GM23338 (cell line): ENCODE results near the gene OR52D1. TPM values are rescaled to one million over a fixed set of nuclear protein-coding genes. Genes with fewer than 3 reads are reported as not detected.

Experiments used
- ATAC-seq: fragments of 200-7000 bp; cut with Tn5 transposase; 3 replicates; pipeline ENCODE4 v1.9.1; 2020
- DNase-seq: peaks from one replicate; pipeline ENCODE4 v3.0.0-alpha.2; 2015; ENCODE audit warnings: low spot score
- H2AFZ ChIP-seq: fragments of 200-600 bp; sonication (generic); 2 replicates; pipeline ENCODE4 v1.8.0; 2016; ENCODE audit warnings: antibody characterized with exemption, mild to moderate bottlenecking, moderate library complexity
- H3F3A ChIP-seq: fragments of 200-600 bp; sonication (generic); replicated peaks from 2 replicates; pipeline ENCODE4 v1.8.0; 2017; ENCODE audit warnings: antibody characterized with exemption, mixed run types, low read depth
- H3K27ac ChIP-seq: fragments of 200-600 bp; sonication (generic); 2 replicates; pipeline ENCODE4 v1.6.1; 2016; ENCODE audit warnings: low read depth
- H3K27me3 ChIP-seq: fragments of 200-600 bp; sonication (generic); 2 replicates; pipeline ENCODE4 v1.8.0; 2016; ENCODE audit warnings: mild to moderate bottlenecking, mixed run types, moderate library complexity; ENCODE audit not compliant: insufficient read depth
- H3K36me3 ChIP-seq: fragments of 200-600 bp; sonication (generic); 2 replicates; pipeline ENCODE4 v1.8.0; 2016; ENCODE audit warnings: mild to moderate bottlenecking; ENCODE audit not compliant: insufficient read depth
- H3K4me1 ChIP-seq: fragments of 200-600 bp; sonication (generic); 2 replicates; pipeline ENCODE4 v1.8.0; 2016; ENCODE audit warnings: mild to moderate bottlenecking, moderate library complexity; ENCODE audit not compliant: insufficient read depth
- H3K4me2 ChIP-seq: fragments of 200-600 bp; sonication (generic); 2 replicates; pipeline ENCODE4 v1.7.1; 2017; ENCODE audit warnings: mixed run types
- H3K4me3 ChIP-seq: fragments of 200-600 bp; sonication (generic); 2 replicates; pipeline ENCODE4 v1.6.1; 2016; ENCODE audit warnings: mixed run types
- H3K79me2 ChIP-seq: fragments of 200-600 bp; sonication (generic); replicated peaks from 2 replicates; pipeline ENCODE4 v1.8.0; 2017; ENCODE audit warnings: mild to moderate bottlenecking; ENCODE audit not compliant: insufficient read depth
- H3K9me2 ChIP-seq: fragments of 200-600 bp; sonication (generic); 2 replicates; pipeline ENCODE4 v1.8.0; 2017; ENCODE audit not compliant: insufficient read depth
- H4K20me1 ChIP-seq: fragments of 200-600 bp; sonication (generic); replicated peaks from 2 replicates; pipeline ENCODE4 v1.8.0; 2017; ENCODE audit warnings: mild to moderate bottlenecking; ENCODE audit not compliant: insufficient read depth
- H3K27ac Mint-ChIP-seq: 2 replicates; pipeline ENCODE4 v1.8.0; 2020; ENCODE audit warnings: inconsistent platforms, mild to moderate bottlenecking, moderate library complexity, mixed read lengths
- H3K27me3 Mint-ChIP-seq: 3 replicates; pipeline ENCODE4 v1.8.0; 2022; ENCODE audit warnings: low read depth, mild to moderate bottlenecking, moderate library complexity, mixed read lengths, inconsistent platforms; ENCODE audit not compliant: insufficient read depth, poor library complexity
- H3K36me3 Mint-ChIP-seq: 3 replicates; pipeline ENCODE4 v1.8.0; 2021; ENCODE audit warnings: low read depth, mild to moderate bottlenecking, inconsistent platforms, moderate library complexity, mixed read lengths
- H3K4me1 Mint-ChIP-seq: 3 replicates; pipeline ENCODE4 v1.8.0; 2020; ENCODE audit warnings: mild to moderate bottlenecking, inconsistent platforms, mixed read lengths
- H3K4me3 Mint-ChIP-seq: 3 replicates; pipeline ENCODE4 v1.8.0; 2021; ENCODE audit warnings: moderate library complexity, mild to moderate bottlenecking, inconsistent platforms, mixed read lengths
- H3K9me3 Mint-ChIP-seq: 3 replicates; pipeline ENCODE4 v1.8.0; 2020; ENCODE audit warnings: moderate library complexity, mild to moderate bottlenecking, inconsistent platforms, mixed read lengths
- CREB1 ChIP-seq: fragments of 250-450 bp; sonication (Bioruptor Pico); IDR thresholded peaks from 2 replicates; pipeline ENCODE4 v1.5.0; 2020; ENCODE audit warnings: low read depth, mild to moderate bottlenecking, moderate library complexity
- CTCF ChIP-seq, 2 experiments: fragments of 200-600 bp in 1 of 2; sonication (generic) in 1 of 2; conservative IDR thresholded peaks; 2 replicates each; pipeline versions ENCODE4 v1.5.1 to v1.6.1; 2016 to 2017; ENCODE audit warnings: antibody characterized with exemption in 2 of 2, low read depth in 2 of 2, mild to moderate bottlenecking in 2 of 2, moderate library complexity in 1 of 2
- ETS1 ChIP-seq: IDR thresholded peaks from 2 replicates; pipeline ENCODE4 v1.6.1; 2016; ENCODE audit warnings: antibody characterized with exemption
- EZH2 ChIP-seq: fragments of 200-600 bp; sonication (generic); IDR thresholded peaks from one replicate; pipeline ENCODE4 v1.8.0; 2017; ENCODE audit warnings: antibody characterized with exemption, mild to moderate bottlenecking, low read depth; ENCODE audit not compliant: unreplicated experiment
- EZH2phosphoT487 ChIP-seq: fragments of 200-600 bp; sonication (generic); IDR thresholded peaks from one replicate; pipeline ENCODE4 v1.8.1; 2018; ENCODE audit warnings: antibody characterized with exemption; ENCODE audit not compliant: unreplicated experiment
- JUNB ChIP-seq: IDR thresholded peaks from one replicate; pipeline ENCODE4 v1.6.1; 2016; ENCODE audit warnings: antibody characterized with exemption; ENCODE audit not compliant: unreplicated experiment
- NANOG ChIP-seq: IDR thresholded peaks from 2 replicates; pipeline ENCODE4 v1.6.1; 2016; ENCODE audit warnings: antibody characterized with exemption, borderline replicate concordance
- POLR2AphosphoS5 ChIP-seq: IDR thresholded peaks from 2 replicates; pipeline ENCODE4 v1.6.1; 2016; ENCODE audit warnings: antibody characterized with exemption, low read depth
- REST ChIP-seq: IDR thresholded peaks from one replicate; pipeline ENCODE4 v1.6.1; 2018; ENCODE audit warnings: antibody characterized with exemption; ENCODE audit not compliant: unreplicated experiment
- STAT1 ChIP-seq: IDR thresholded peaks from one replicate; pipeline ENCODE4 v1.6.1; 2016; ENCODE audit warnings: antibody characterized with exemption; ENCODE audit not compliant: unreplicated experiment
- ZNF114 ChIP-seq: fragments of 250-450 bp; sonication (Bioruptor Pico); IDR thresholded peaks from 2 replicates; pipeline ENCODE4 v1.5.0; 2020; ENCODE audit warnings: mild to moderate bottlenecking, moderate library complexity
- ZNF331 ChIP-seq: fragments of 250-450 bp; sonication (Bioruptor Pico); IDR thresholded peaks from 2 replicates; pipeline ENCODE4 v1.5.0; 2020; ENCODE audit warnings: low read depth, mild to moderate bottlenecking, moderate library complexity
- ZNF462 ChIP-seq: fragments of 250-450 bp; sonication (Bioruptor Pico); IDR thresholded peaks from 2 replicates; pipeline ENCODE4 v1.5.0; 2020; ENCODE audit warnings: mild to moderate bottlenecking, moderate library complexity
- polyA plus RNA-seq: library from polyadenylated mRNA; unstranded; fragments of >200 nt; fragmentation: Nextera tagmentation; extraction: Ambion mirVana; gene quantifications from 2 replicates; pipeline ENCODE4 v1.2.1, GENCODE V29; 2016
- total RNA-seq: library from RNA; depleted of rRNA; stranded (reverse); fragments of >200 nt; shearing (Covaris generic); gene quantifications from 2 replicates; pipeline ENCODE4 v1.2.3, GENCODE V29; 2014

OR52D1 gene
- total and polyA plus RNA-seq, 2 experiments from 2014 or later: not detected

GRCh38 chr11:5527716-5528115 lies 39.2 kb downstream of the OR52D1 start:
- Mint-ChIP-seq H3K9me3 (peaks cover 2% of the 10 kb centered on the region; the same call in 1 of the 3 replicates), H3K27me3 (peaks cover 8% of the 10 kb centered on the region), H3K4me3 (no peak overlapping the region), H3K36me3 (no peaks in the 10 kb centered on the region), H3K4me1 (peaks cover 13% of the 10 kb centered on the region), H3K27ac (no peak overlapping the region)
- Histone ChIP-seq H3K27me3 (no peaks in the 10 kb centered on the region), H3K36me3 (no peaks in the 10 kb centered on the region), H3F3A (no peaks in the 10 kb centered on the region), H3K79me2 (no peaks in the 10 kb centered on the region), H3K4me2 (no peak overlapping the region), H3K9me2 (0 out of 2 replicates have a peak, but pooled peaks cover 8% of the 10 kb centered on the region), H3K27ac (no peak overlapping the region), H3K4me3 (no peak overlapping the region), H2AFZ (no peak overlapping the region), H4K20me1 (no peaks in the 10 kb centered on the region; the same call in 1 of the 2 replicates), H3K4me1 (no peaks in the 10 kb centered on the region; the same call in 1 of the 2 replicates)
- TF ChIP-seq POLR2AphosphoS5 (no peak), NANOG (no peak), ZNF114 (CRISPR knock-in tag) (no peak), STAT1 (no peak), JUNB (no peak), CREB1 (no peak), ETS1 (no peak), EZH2phosphoT487 (no peak), ZNF331 (CRISPR knock-in tag) (no peak), ZNF462 (CRISPR knock-in tag) (no peak), CTCF (conservative IDR thresholded peaks at IDR 0.05; ENCODE audit: low read depth in 2 of 2) (no peak), REST (no peak), EZH2 (no peak)
- DNase-seq: no peak
- ATAC-seq: no peak
